ENCODE results near the gene TAF11L13. TPM values are rescaled to one million over a fixed set of nuclear protein-coding genes. Genes with fewer than 3 reads are reported as not detected.
"Not testable (repeated sequence)": the region's sequence is repeated elsewhere in the genome, so short reads cannot be mapped to it uniquely, and the experiment has no call there.

TAF11L13 gene
- total RNA-seq, 1 donor from 2014 or later, result not detected

DNA sequence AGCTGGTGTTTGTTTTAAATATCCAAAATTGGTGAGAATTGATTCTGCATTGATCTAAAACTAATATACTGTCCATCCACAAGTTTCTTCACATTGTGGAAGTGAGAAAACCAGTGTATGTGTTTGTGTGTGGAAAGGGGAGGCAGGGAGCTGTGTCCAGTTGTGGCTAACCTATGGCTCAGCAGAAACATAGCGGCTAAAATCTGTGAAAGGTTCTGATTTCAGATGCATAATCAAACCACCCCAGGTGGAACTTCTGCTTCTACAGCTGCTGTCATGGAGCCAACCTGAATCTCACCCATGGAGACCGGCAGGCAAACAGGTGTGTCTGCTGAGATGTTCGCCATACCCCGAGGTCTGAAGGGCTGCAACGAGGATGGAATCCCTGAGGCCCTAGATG is 2.3 kb downstream of the TAF11L13 start, which contains the start of gene TAF11L14:
Gene TAF11L14, plus strand, starts transcription at position 301 of the 400 bp plus-strand sequence.
- Histone ChIP-seq H3F3A (ENCODE audit: low read depth) (no peaks in the 10 kb centered on the region), H3K36me3 (no peaks in the 10 kb centered on the region), H2AFZ (replicated peaks) (no peak within 1 kb of the TSS), H3K9ac (no peak within 1 kb of the TSS), H3K4me2 (no peak within 1 kb of the TSS), H3K4me1 (no peaks in the 10 kb centered on the region), H3K27ac (no peak within 1 kb of the TSS), H4K20me1 (ENCODE audit: low read depth) (no peaks in the 10 kb centered on the region), H3K27me3 (no peaks in the 10 kb centered on the region), H3K79me2 (ENCODE audit: low read depth) (no peaks in the 10 kb centered on the region), H3K9me3 (ENCODE audit: low read depth) (no peaks in the 10 kb centered on the region), H3K4me3 (no peak within 1 kb of the TSS)
- Mint-ChIP-seq H3K4me1 (no peaks in the 10 kb centered on the region), H3K27me3 (ENCODE audit: insufficient read depth, low read depth) (no peaks in the 10 kb centered on the region), H3K36me3 (no peaks in the 10 kb centered on the region), H3K27ac (no peak within 1 kb of the TSS), H3K4me3 (no peak within 1 kb of the TSS), H3K9me3 (peaks cover 3% of the 10 kb centered on the region)
- no peak for DNase-seq (ENCODE audit: low spot score)
- TF ChIP-seq EZH2phosphoT487 (IDR thresholded peaks at IDR 0.05) (no peak), EZH2 (IDR thresholded peaks at IDR 0.05) (no peak)

DNA sequence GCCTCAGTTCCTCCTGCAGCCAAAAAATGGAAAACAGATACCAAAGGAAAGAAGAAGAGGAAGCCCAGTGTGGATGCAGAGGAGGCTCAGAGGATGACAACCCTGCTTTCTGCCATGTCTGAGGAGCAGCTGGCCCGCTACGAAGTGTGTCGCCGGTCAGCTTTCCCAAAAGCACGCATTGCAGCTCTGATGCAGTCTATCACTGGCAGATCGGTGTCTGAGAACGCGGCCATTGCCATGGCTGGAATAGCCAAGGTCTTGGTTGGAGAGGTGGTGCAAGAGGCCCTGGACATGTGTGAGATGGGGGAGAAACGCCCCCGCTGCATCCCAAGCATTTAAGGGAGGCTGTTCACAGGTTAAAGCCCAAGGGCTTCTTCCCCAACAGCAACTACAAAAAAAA is 17.3 kb downstream of the TAF11L13 start:
- H3K79me2 ChIP-seq (ENCODE audit: low read depth); H3K4me1 ChIP-seq; H3K4me3 Mint-ChIP-seq; H3K4me2 ChIP-seq; H3K4me3 ChIP-seq; DNase-seq (ENCODE audit: low spot score); H4K20me1 ChIP-seq (ENCODE audit: low read depth); H3K27ac Mint-ChIP-seq; H3K9ac ChIP-seq; H3K36me3 Mint-ChIP-seq; H3K27ac ChIP-seq; H3K4me1 Mint-ChIP-seq; H3K9me3 Mint-ChIP-seq; H3F3A ChIP-seq (ENCODE audit: low read depth); H3K36me3 ChIP-seq; H3K27me3 Mint-ChIP-seq (ENCODE audit: insufficient read depth, low read depth); H3K9me3 ChIP-seq (ENCODE audit: low read depth); H2AFZ ChIP-seq (replicated peaks); H3K27me3 ChIP-seq: not testable (repeated sequence)

DNA sequence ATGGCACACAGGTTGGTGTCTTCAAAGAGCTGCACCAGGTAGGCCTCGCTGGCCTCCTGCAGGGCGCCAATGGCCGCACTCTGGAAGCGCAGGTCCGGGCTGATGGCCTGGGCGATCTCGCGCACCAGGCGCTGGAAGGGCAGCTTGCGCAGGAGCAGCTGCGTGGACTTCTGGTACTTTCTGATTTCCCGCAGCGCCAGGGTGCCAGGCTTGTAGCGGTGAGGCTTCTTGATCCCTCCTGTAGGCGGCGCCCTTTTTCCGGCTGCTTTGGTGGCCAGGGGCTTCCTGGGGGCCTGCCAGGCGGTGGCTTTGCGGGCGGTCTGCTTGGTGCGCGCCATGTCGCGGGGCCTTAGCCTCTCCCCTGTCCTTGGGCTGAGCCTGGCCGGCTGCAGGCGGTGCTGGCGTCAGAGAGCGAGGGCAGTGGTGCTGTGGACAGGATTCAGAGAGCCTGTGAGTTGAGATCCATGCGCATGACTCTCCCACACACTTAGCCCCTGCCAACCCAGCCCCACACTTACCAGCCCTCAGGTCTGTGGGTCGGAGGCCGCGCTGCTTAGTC is 23.4 kb downstream of the TAF11L13 start:
- not testable (repeated sequence) for H3K36me3 ChIP-seq; H3K4me3 ChIP-seq; H3K4me2 ChIP-seq; H3K36me3 Mint-ChIP-seq; H3K27me3 ChIP-seq; H2AFZ ChIP-seq (replicated peaks); H3K79me2 ChIP-seq (ENCODE audit: low read depth); H3K9me3 Mint-ChIP-seq; H4K20me1 ChIP-seq (ENCODE audit: low read depth); H3K9ac ChIP-seq; H3F3A ChIP-seq (ENCODE audit: low read depth); H3K4me1 Mint-ChIP-seq; H3K4me3 Mint-ChIP-seq; DNase-seq (ENCODE audit: low spot score); H3K4me1 ChIP-seq; H3K27ac ChIP-seq; H3K9me3 ChIP-seq (ENCODE audit: low read depth); H3K27ac Mint-ChIP-seq; H3K27me3 Mint-ChIP-seq (ENCODE audit: insufficient read depth, low read depth)

DNA sequence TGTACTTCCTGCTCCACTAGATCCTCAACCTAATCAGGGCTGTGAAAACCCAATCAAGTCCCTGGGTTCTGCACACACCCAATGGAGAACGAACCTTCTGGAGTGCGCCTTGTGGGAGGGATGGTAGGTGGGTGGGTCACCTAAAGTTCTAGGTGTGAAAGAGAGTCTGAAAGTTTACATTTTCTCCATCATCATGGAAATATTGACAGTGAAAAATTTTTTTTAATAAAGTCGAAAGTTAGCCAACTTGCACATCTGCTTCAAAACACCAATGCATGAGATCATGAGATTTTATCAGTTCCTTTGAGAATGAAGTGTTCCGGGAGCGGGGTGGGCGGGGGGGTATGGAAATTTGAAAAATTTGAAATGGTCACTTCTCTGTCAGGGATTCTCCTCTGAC is 24.0 kb downstream of the TAF11L13 start:
- no peak overlapping the region for H3K4me2 ChIP-seq
- no peaks in the 10 kb centered on the region for H3K27me3 ChIP-seq
- no peak for DNase-seq (ENCODE audit: low spot score)
- peaks cover 8% of the 10 kb centered on the region for H3K27me3 Mint-ChIP-seq (ENCODE audit: insufficient read depth, low read depth)
- no peak for TF ChIP-seq EZH2 (IDR thresholded peaks at IDR 0.05)
- TF ChIP-seq, protein P1, sequence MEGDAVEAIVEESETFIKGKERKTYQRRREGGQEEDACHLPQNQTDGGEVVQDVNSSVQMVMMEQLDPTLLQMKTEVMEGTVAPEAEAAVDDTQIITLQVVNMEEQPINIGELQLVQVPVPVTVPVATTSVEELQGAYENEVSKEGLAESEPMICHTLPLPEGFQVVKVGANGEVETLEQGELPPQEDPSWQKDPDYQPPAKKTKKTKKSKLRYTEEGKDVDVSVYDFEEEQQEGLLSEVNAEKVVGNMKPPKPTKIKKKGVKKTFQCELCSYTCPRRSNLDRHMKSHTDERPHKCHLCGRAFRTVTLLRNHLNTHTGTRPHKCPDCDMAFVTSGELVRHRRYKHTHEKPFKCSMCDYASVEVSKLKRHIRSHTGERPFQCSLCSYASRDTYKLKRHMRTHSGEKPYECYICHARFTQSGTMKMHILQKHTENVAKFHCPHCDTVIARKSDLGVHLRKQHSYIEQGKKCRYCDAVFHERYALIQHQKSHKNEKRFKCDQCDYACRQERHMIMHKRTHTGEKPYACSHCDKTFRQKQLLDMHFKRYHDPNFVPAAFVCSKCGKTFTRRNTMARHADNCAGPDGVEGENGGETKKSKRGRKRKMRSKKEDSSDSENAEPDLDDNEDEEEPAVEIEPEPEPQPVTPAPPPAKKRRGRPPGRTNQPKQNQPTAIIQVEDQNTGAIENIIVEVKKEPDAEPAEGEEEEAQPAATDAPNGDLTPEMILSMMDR (IDR thresholded peaks at IDR 0.05), result no peak
- no peak for TF ChIP-seq EZH2phosphoT487 (IDR thresholded peaks at IDR 0.05)
- no peak overlapping the region for H3K27ac ChIP-seq
- no peak overlapping the region for H2AFZ ChIP-seq (replicated peaks)
- H3K36me3 Mint-ChIP-seq, result no peaks in the 10 kb centered on the region
- no peak overlapping the region for H3K4me3 Mint-ChIP-seq
- no peaks in the 10 kb centered on the region for H3K4me1 Mint-ChIP-seq
- no peaks in the 10 kb centered on the region for H4K20me1 ChIP-seq (ENCODE audit: low read depth)
- no peak overlapping the region for H3K27ac Mint-ChIP-seq
- H3K9ac ChIP-seq, result no peak overlapping the region
- H3K9me3 ChIP-seq (ENCODE audit: low read depth), result no peaks in the 10 kb centered on the region
- no peaks in the 10 kb centered on the region for H3K36me3 ChIP-seq
- H3K4me3 ChIP-seq, result no peak overlapping the region
- H3K4me1 ChIP-seq, result no peaks in the 10 kb centered on the region
- H3K9me3 Mint-ChIP-seq, result peaks cover 12% of the 10 kb centered on the region
- H3F3A ChIP-seq (ENCODE audit: low read depth), result no peaks in the 10 kb centered on the region
- no peaks in the 10 kb centered on the region for H3K79me2 ChIP-seq (ENCODE audit: low read depth)

DNA sequence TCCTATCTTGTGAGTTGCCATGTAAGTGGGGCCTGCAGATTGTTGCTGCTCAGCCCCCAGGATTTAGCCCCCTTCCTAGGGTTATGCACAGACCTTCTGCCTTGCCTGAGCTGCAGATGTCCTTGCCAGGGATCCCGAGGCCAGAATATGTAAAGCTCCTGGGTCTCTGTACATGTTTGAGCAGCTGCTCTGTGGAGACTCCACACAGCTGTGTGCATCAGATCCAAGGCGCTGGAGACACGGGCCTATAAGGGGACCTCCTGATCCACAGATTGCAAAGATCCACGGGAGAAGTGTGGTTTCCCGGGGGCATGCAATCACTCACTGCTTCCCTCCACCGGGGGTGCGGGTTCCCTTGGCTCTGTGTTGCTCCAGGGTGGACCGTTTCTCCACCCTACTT is 31.3 kb downstream of the TAF11L13 start:
- Histone ChIP-seq H3K27me3 (no peaks in the 10 kb centered on the region), H3K4me3 (no peak overlapping the region), H3K9me3 (ENCODE audit: low read depth) (no peaks in the 10 kb centered on the region), H4K20me1 (ENCODE audit: low read depth) (no peaks in the 10 kb centered on the region), H3K27ac (no peak overlapping the region), H3K4me2 (no peak overlapping the region), H2AFZ (replicated peaks) (no peak overlapping the region), H3K79me2 (ENCODE audit: low read depth) (no peaks in the 10 kb centered on the region), H3K9ac (no peak overlapping the region), H3K36me3 (no peaks in the 10 kb centered on the region), H3K4me1 (peaks cover 12% of the 10 kb centered on the region), H3F3A (ENCODE audit: low read depth) (peaks cover 2% of the 10 kb centered on the region)
- DNase-seq (ENCODE audit: low spot score), result no peak
- Mint-ChIP-seq H3K27me3 (ENCODE audit: insufficient read depth, low read depth) (peaks cover 4% of the 10 kb centered on the region), H3K4me1 (peaks cover 3% of the 10 kb centered on the region), H3K36me3 (no peaks in the 10 kb centered on the region), H3K9me3 (peaks cover 12% of the 10 kb centered on the region), H3K27ac (no peak overlapping the region), H3K4me3 (no peak overlapping the region)
- TF ChIP-seq, protein P1 (IDR thresholded peaks at IDR 0.05), result no peak
- no peak for TF ChIP-seq EZH2phosphoT487 (IDR thresholded peaks at IDR 0.05)
- no peak for TF ChIP-seq EZH2 (IDR thresholded peaks at IDR 0.05)

Data from neural progenitor cell (in vitro differentiated cells).